WTC11 (cell line): ENCODE data around the gene IL1RN. TPM values are rescaled to one million over a fixed set of nuclear protein-coding genes. Genes with fewer than 3 reads are reported as not detected.

Experiments used
- ATAC-seq: fragments of 200-7000 bp; cut with Tn5 transposase; 2 replicates; pipeline ENCODE4 v1.10.0; 2021; ENCODE audit warnings: mild to moderate bottlenecking, moderate library complexity
- CTCF ChIA-PET: fragments of 300-600 bp; sonication (Branson Sonifier 250); formaldehyde crosslinking; loops from one replicate; lab custom pipeline; 2021; ENCODE audit warnings: antibody characterized with exemption; lab: Charles Lee
- POLR2A ChIA-PET: fragments of 350-600 bp; sonication (Branson Sonifier 250); formaldehyde crosslinking; loops from one replicate; lab custom pipeline; 2021; ENCODE audit warnings: antibody characterized with exemption; lab: Charles Lee
- DNase-seq: peaks from one replicate; pipeline ENCODE4 v3.0.0; 2021; ENCODE audit warnings: low spot score
- H3K27ac Mint-ChIP-seq: 2 replicates; pipeline ENCODE4 v1.8.0; 2021; ENCODE audit warnings: mixed read lengths
- H3K27me3 Mint-ChIP-seq: 2 replicates; pipeline ENCODE4 v1.8.0; 2021; ENCODE audit warnings: low read depth, mild to moderate bottlenecking, moderate library complexity, mixed read lengths
- H3K36me3 Mint-ChIP-seq: 2 replicates; pipeline ENCODE4 v1.8.0; 2021; ENCODE audit warnings: mixed read lengths
- H3K4me1 Mint-ChIP-seq: 2 replicates; pipeline ENCODE4 v1.8.0; 2022; ENCODE audit warnings: mixed read lengths
- H3K4me3 Mint-ChIP-seq: 2 replicates; pipeline ENCODE4 v1.8.0; 2021; ENCODE audit warnings: mild to moderate bottlenecking, moderate library complexity, mixed read lengths
- H3K9me3 Mint-ChIP-seq: 2 replicates; pipeline ENCODE4 v1.8.0; 2021; ENCODE audit warnings: mixed read lengths
- ATF1 ChIP-seq: sonication (generic); formaldehyde crosslinking; IDR thresholded peaks from 2 replicates; pipeline ENCODE4 v1.8.1; 2023; ENCODE audit warnings: mild to moderate bottlenecking, moderate library complexity, missing genetic modification reagents
- ATF2 ChIP-seq: sonication (generic); formaldehyde crosslinking; IDR thresholded peaks from 2 replicates; pipeline ENCODE4 v1.8.1; 2022; ENCODE audit warnings: low read depth, missing genetic modification reagents, borderline replicate concordance
- CREB1 ChIP-seq: sonication (generic); formaldehyde crosslinking; IDR thresholded peaks from 2 replicates; pipeline ENCODE4 v1.8.0; 2023; ENCODE audit warnings: mild to moderate bottlenecking, missing genetic modification reagents
- CTCF ChIP-seq: fragments of 200-600 bp; IDR thresholded peaks from 2 replicates; pipeline ENCODE4 v1.8.0; 2022; ENCODE audit warnings: antibody characterized with exemption
- E2F4 ChIP-seq: sonication (generic); formaldehyde crosslinking; IDR thresholded peaks from 2 replicates; pipeline ENCODE4 v1.8.1; 2022; ENCODE audit warnings: low read depth, mild to moderate bottlenecking, moderate library complexity, missing genetic modification reagents, borderline replicate concordance
- ELF4 ChIP-seq: sonication (generic); formaldehyde crosslinking; IDR thresholded peaks from 2 replicates; pipeline ENCODE4 v1.8.1; 2022; ENCODE audit warnings: low read depth, mild to moderate bottlenecking, moderate library complexity, missing genetic modification reagents
- EMX1 ChIP-seq: fragments of 250-450 bp; sonication (Bioruptor Pico); IDR thresholded peaks from 2 replicates; pipeline ENCODE4 v1.8.0; 2021; ENCODE audit warnings: mild to moderate bottlenecking
- ERG ChIP-seq: fragments of 250-450 bp; sonication (Bioruptor Pico); IDR thresholded peaks from 2 replicates; pipeline ENCODE4 v1.8.0; 2021; ENCODE audit warnings: mild to moderate bottlenecking
- HMGA2 ChIP-seq: fragments of 250-450 bp; sonication (Bioruptor Pico); IDR thresholded peaks from 2 replicates; pipeline ENCODE4 v1.4.0; 2021; ENCODE audit warnings: mild to moderate bottlenecking, moderate library complexity
- IRF1 ChIP-seq: sonication (generic); formaldehyde crosslinking; IDR thresholded peaks from 2 replicates; pipeline ENCODE4 v1.8.0; 2023; ENCODE audit warnings: missing genetic modification reagents
- MAX ChIP-seq: sonication (generic); formaldehyde crosslinking; IDR thresholded peaks from 2 replicates; pipeline ENCODE4 v1.8.0; 2022; ENCODE audit warnings: mild to moderate bottlenecking, missing genetic modification reagents
- NFATC4 ChIP-seq: fragments of 250-450 bp; sonication (Bioruptor Pico); IDR thresholded peaks from 2 replicates; pipeline ENCODE4 v1.9.0; 2021; ENCODE audit warnings: mild to moderate bottlenecking
- NFE2L1 ChIP-seq: sonication (generic); formaldehyde crosslinking; IDR thresholded peaks from 2 replicates; pipeline ENCODE4 v1.8.1; 2023; ENCODE audit warnings: missing genetic modification reagents
- PRRX2 ChIP-seq: fragments of 250-450 bp; sonication (Bioruptor Pico); IDR thresholded peaks from 2 replicates; pipeline ENCODE4 v1.8.0; 2021; ENCODE audit warnings: mild to moderate bottlenecking
- SMAD3 ChIP-seq: sonication (generic); formaldehyde crosslinking; IDR thresholded peaks from 2 replicates; pipeline ENCODE4 v1.8.0; 2022; ENCODE audit warnings: missing genetic modification reagents, mild to moderate bottlenecking, borderline replicate concordance
- SMAD4 ChIP-seq: sonication (generic); formaldehyde crosslinking; IDR thresholded peaks from 2 replicates; pipeline ENCODE4 v1.8.0; 2022; ENCODE audit warnings: mild to moderate bottlenecking, missing genetic modification reagents
- SOX15 ChIP-seq: fragments of 250-450 bp; sonication (Bioruptor Pico); IDR thresholded peaks from 2 replicates; pipeline ENCODE4 v1.9.0; 2021; ENCODE audit warnings: mild to moderate bottlenecking
- TEAD1 ChIP-seq: sonication (generic); formaldehyde crosslinking; IDR thresholded peaks from 2 replicates; pipeline ENCODE4 v1.8.0; 2022; ENCODE audit warnings: mild to moderate bottlenecking, missing genetic modification reagents
- ZBTB43 ChIP-seq: sonication (generic); formaldehyde crosslinking; IDR thresholded peaks from 2 replicates; pipeline ENCODE4 v1.8.1; 2023; ENCODE audit warnings: mild to moderate bottlenecking, missing genetic modification reagents
- ZNF416 ChIP-seq: fragments of 250-450 bp; sonication (Bioruptor Pico); IDR thresholded peaks from 2 replicates; pipeline ENCODE4 v1.9.0; 2021; ENCODE audit warnings: mild to moderate bottlenecking, inconsistent platforms
- ZNF532 ChIP-seq: fragments of 250-450 bp; sonication (Bioruptor Pico); IDR thresholded peaks from 2 replicates; pipeline ENCODE4 v1.9.0; 2021; ENCODE audit warnings: mild to moderate bottlenecking, borderline replicate concordance
- ZNF671 ChIP-seq: fragments of 250-450 bp; sonication (Bioruptor Pico); IDR thresholded peaks from 2 replicates; pipeline ENCODE4 v1.8.0; 2021; ENCODE audit warnings: mild to moderate bottlenecking
- total RNA-seq: library from RNA; stranded (reverse); gene quantifications from 3 replicates; pipeline ENCODE4 v1.2.3, GENCODE V29; 2021

Gene IL1RN
- total RNA-seq, 1 experiment from 2014 or later = not detected

GRCh38 chr2:113112441-113112840 is 15.0 kb upstream of the IL1RN start:
- Mint-ChIP-seq H3K9me3 (no peaks in the 10 kb centered on the region), H3K27me3 (no peaks in the 10 kb centered on the region), H3K4me1 (no peaks in the 10 kb centered on the region), H3K4me3 (no peak overlapping the region), H3K36me3 (no peaks in the 10 kb centered on the region), H3K27ac (no peak overlapping the region)
- no peak for TF ChIP-seq IRF1 (CRISPR knock-in tag)
- TF ChIP-seq ATF1 (CRISPR knock-in tag) = no peak
- DNase-seq = no peak
- POLR2A ChIA-PET = no interaction called here
- CTCF ChIA-PET = interaction anchor here (0.9 to 2.0 kb wide), 3 partner anchors 26 to 33 kb away, joined by 3 to 7 read pairs (median 4); no protein-coding TSS in a partner anchor
- ATAC-seq = no peak

- H3K4me3 Mint-ChIP-seq = no peak overlapping the region
- TF ChIP-seq CREB1 (no peak), CTCF (no peak), ZBTB43 (CRISPR knock-in tag) (no peak), ELF4 (CRISPR knock-in tag) (no peak)
- ChIA-PET POLR2A (no interaction called here), CTCF (interaction anchor here (0.9 to 2.0 kb wide), 3 partner anchors 25 to 34 kb away, joined by 3 to 7 read pairs (median 4); no protein-coding TSS in a partner anchor)
- H3K9me3 Mint-ChIP-seq = no peaks in the 10 kb centered on the region
- H3K4me1 Mint-ChIP-seq = no peaks in the 10 kb centered on the region
- ATAC-seq (no peak), DNase-seq (no peak)
- H3K36me3 Mint-ChIP-seq = no peaks in the 10 kb centered on the region
- no peaks in the 10 kb centered on the region for H3K27me3 Mint-ChIP-seq
- H3K27ac Mint-ChIP-seq = no peak overlapping the region
Observed at GRCh38 chr2:113112871-113113270, 14.5 kb upstream of the IL1RN start.

GRCh38 chr2:113113807-113114206 is 13.6 kb upstream of the IL1RN start:
- ChIA-PET CTCF (no interaction called here), POLR2A (no interaction called here)
- ATAC-seq = no peak
- Mint-ChIP-seq H3K27ac (no peak overlapping the region), H3K27me3 (no peaks in the 10 kb centered on the region), H3K4me1 (no peaks in the 10 kb centered on the region), H3K4me3 (no peak overlapping the region), H3K36me3 (no peaks in the 10 kb centered on the region), H3K9me3 (no peaks in the 10 kb centered on the region)
- DNase-seq = no peak
- TF ChIP-seq E2F4 (CRISPR knock-in tag) = no peak
- no peak for TF ChIP-seq NFE2L1 (CRISPR knock-in tag)
- no peak for TF ChIP-seq ZNF416 (CRISPR knock-in tag)
- TF ChIP-seq MAX = no peak
- TF ChIP-seq SMAD3 (CRISPR knock-in tag) = no peak
- no peak for TF ChIP-seq NFATC4 (CRISPR knock-in tag)
- no peak for TF ChIP-seq ZNF671 (CRISPR knock-in tag)
- no peak for TF ChIP-seq SMAD4 (CRISPR knock-in tag)
- no peak for TF ChIP-seq TEAD1 (CRISPR knock-in tag)
- TF ChIP-seq HMGA2 = no peak
- TF ChIP-seq PRRX2 (CRISPR knock-in tag) = no peak
- TF ChIP-seq ERG (CRISPR knock-in tag) = no peak
- no peak for TF ChIP-seq ATF2
- no peak for TF ChIP-seq ZNF532
- no peak for TF ChIP-seq EMX1 (CRISPR knock-in tag)
- no peak for TF ChIP-seq SOX15
